MCF 10A (cell line): ENCODE data around the gene SPATS2L. TPM values are rescaled to one million over a fixed set of nuclear protein-coding genes. Genes with fewer than 3 reads are reported as not detected.

ENCODE experiments used
- BruUV-seq: library from RNA; stranded (reverse); fragments of 400-500 nt; replicated peaks from 2 replicates; lab custom pipeline; 2021; lab: Mats Ljungman, UMichigan
- CTCF ChIA-PET: fragments of 300-600 bp; sonication (Branson Sonifier 250); formaldehyde crosslinking; extraction: SDS; loops from one replicate; lab custom pipeline; 2021; ENCODE audit warnings: antibody characterized with exemption, inconsistent platforms; lab: Yijun Ruan, JAX
- POLR2A ChIA-PET: fragments of 300-600, 350-650 bp; sonication (Branson Sonifier 250); formaldehyde crosslinking; extraction: SDS; loops from one replicate; lab custom pipeline; 2020; ENCODE audit warnings: antibody characterized with exemption, inconsistent platforms; lab: Yijun Ruan, JAX
- DNase-seq: peaks from one replicate; pipeline ENCODE4 v3.0.0-alpha.2; 2018; ENCODE audit not compliant: unreplicated experiment
- H3K27ac Mint-ChIP-seq: one replicate; pipeline ENCODE4 v1.8.0; 2022; ENCODE audit warnings: mild to moderate bottlenecking, low read depth, mixed read lengths; ENCODE audit not compliant: unreplicated experiment
- H3K27me3 Mint-ChIP-seq: one replicate; pipeline ENCODE4 v1.8.0; 2022; ENCODE audit warnings: mixed read lengths; ENCODE audit not compliant: insufficient read depth, unreplicated experiment
- H3K36me3 Mint-ChIP-seq: one replicate; pipeline ENCODE4 v1.8.0; 2022; ENCODE audit warnings: mild to moderate bottlenecking, moderate library complexity, mixed read lengths; ENCODE audit not compliant: insufficient read depth, unreplicated experiment
- H3K4me1 Mint-ChIP-seq: one replicate; pipeline ENCODE4 v1.8.0; 2022; ENCODE audit warnings: mixed read lengths; ENCODE audit not compliant: insufficient read depth, unreplicated experiment
- H3K4me3 Mint-ChIP-seq: one replicate; pipeline ENCODE4 v1.8.0; 2022; ENCODE audit warnings: mild to moderate bottlenecking, moderate library complexity, mixed read lengths; ENCODE audit not compliant: unreplicated experiment
- H3K9me3 Mint-ChIP-seq: one replicate; pipeline ENCODE4 v1.8.0; 2022; ENCODE audit warnings: mixed read lengths; ENCODE audit not compliant: unreplicated experiment
- CTCF ChIP-seq: fragments of 200-600 bp; IDR thresholded peaks from one replicate; pipeline ENCODE4 v1.8.0; 2022; ENCODE audit warnings: antibody characterized with exemption, mild to moderate bottlenecking; ENCODE audit not compliant: unreplicated experiment
- intact Hi-C: fragments of 100-400 bp; cut with micrococcal nuclease; formaldehyde crosslinking; loops from 2 replicates; pipeline ENCODE4 v1.14.1; 2022
- total RNA-seq: library from RNA; stranded (reverse); gene quantifications from 2 replicates; pipeline ENCODE4 v1.2.3, GENCODE V29; 2022

The SPATS2L gene
- total RNA-seq, 1 experiment from 2014 or later, result 68.3 TPM

- peaks cover 59% of the 10 kb centered on the region for H3K36me3 Mint-ChIP-seq
- intact Hi-C loops, result no loop called here
- CTCF ChIA-PET, result interaction anchor here (0.8 to 2.1 kb wide), 8 partner anchors 9 to 519 kb away, joined by 3 to 16 read pairs (median 4); no protein-coding TSS in a partner anchor
These were observed 186.2 kb downstream of the SPATS2L start for GRCh38 chr2:200492656-200493055.

DNA sequence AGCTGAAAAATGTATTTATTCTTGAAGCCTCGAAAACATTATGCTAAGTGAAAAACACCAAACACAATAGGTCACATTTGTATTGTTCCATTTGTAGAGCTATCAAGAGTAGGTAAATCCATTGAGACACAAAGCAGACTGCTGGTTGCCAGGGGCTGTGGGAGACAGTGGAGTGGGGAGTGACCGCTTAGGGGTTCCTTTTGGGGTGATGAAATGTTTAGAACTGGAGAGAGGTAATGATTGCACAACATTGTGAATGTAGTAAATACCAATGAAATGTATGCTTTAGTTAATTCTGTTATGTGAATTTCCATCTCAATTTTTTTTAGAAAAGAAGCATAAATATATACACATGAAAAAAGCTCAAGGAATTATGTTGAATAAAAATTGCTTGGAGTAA is 187.6 kb downstream of the SPATS2L start:
- POLR2A ChIA-PET, result no interaction called here
- Mint-ChIP-seq H3K4me1 (no peaks in the 10 kb centered on the region), H3K36me3 (peaks cover 60% of the 10 kb centered on the region), H3K27ac (no peak overlapping the region), H3K27me3 (no peaks in the 10 kb centered on the region), H3K4me3 (no peak overlapping the region), H3K9me3 (no peaks in the 10 kb centered on the region)
- no peak for TF ChIP-seq CTCF
- no TSS peak for BruUV-seq
- intact Hi-C loops, result no loop called here
- CTCF ChIA-PET, result interaction anchor here (0.6 to 2.1 kb wide), 9 partner anchors 9 to 737 kb away, joined by 3 to 16 read pairs (median 6); partner anchors contain the start of gene KCTD18
- no peak for DNase-seq

More at GRCh38 chr2:200492656-200493055, 186.2 kb downstream of the SPATS2L start:
- Mint-ChIP-seq H3K27me3 (no peaks in the 10 kb centered on the region), H3K4me1 (no peaks in the 10 kb centered on the region), H3K9me3 (no peaks in the 10 kb centered on the region), H3K27ac (no peak overlapping the region), H3K4me3 (no peak overlapping the region)
- POLR2A ChIA-PET, result no interaction called here
- BruUV-seq, result no TSS peak
- no peak for DNase-seq
- TF ChIP-seq CTCF, result no peak

- POLR2A ChIA-PET, result interaction anchor here (1.0 kb wide), 1 partner anchor 11 kb away, joined by 3 read pairs; no protein-coding TSS in a partner anchor
- no peak for TF ChIP-seq CTCF
- CTCF ChIA-PET, result interaction anchor here (0.6 to 3.5 kb wide), 6 partner anchors 14 to 517 kb away, joined by 3 to 28 read pairs (median 3); no protein-coding TSS in a partner anchor
- no TSS peak for BruUV-seq
- no peaks in the 10 kb centered on the region for H3K27me3 Mint-ChIP-seq
- intact Hi-C loops, result no loop called here
- peaks cover 53% of the 10 kb centered on the region for H3K36me3 Mint-ChIP-seq
- H3K4me3 Mint-ChIP-seq, result no peak overlapping the region
- H3K4me1 Mint-ChIP-seq, result no peaks in the 10 kb centered on the region
- H3K27ac Mint-ChIP-seq, result no peak overlapping the region
- no peaks in the 10 kb centered on the region for H3K9me3 Mint-ChIP-seq
- no peak for DNase-seq
These were observed 190.2 kb downstream of the SPATS2L start for GRCh38 chr2:200496696-200497095.

DNA sequence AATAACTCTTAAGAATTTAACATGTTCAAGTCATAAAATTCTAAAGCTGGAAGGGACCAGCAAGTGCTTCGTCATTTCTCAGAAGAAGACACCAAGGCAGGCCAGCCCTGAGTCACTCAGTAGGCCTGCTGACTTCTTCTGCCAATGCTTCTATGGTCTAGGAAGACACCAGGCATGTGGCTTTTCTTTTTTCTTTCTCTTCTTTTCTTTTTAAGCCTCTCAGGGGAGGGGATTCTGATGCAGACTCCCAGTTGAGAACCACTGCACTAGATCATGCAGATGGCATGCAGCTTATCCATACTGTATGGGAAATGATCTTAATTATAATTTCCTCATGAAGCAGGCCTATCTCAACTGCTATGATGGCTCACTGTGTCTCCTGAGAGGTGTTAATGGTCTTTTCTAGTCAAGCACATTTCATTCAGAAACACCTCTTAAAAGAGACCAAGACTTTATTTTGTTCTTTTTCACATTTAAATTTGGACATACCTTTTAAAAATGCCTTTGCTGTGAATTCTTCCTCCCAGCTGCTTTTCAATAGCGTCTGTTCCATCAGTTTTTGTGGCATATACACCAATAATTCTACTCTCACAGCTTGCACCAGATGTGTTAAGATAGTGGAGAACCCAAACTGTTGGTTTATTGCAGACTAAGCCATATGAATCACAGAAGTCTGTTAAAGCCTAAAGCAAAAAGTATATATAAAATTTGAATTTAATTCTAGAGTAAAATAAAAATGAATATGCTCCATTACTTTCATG is 192.1 kb downstream of the SPATS2L start:
- BruUV-seq, result no TSS peak

More for the DNA sequence above, 192.1 kb downstream of the SPATS2L start:
- Mint-ChIP-seq H3K27ac (no peak overlapping the region), H3K36me3 (peaks cover 53% of the 10 kb centered on the region), H3K9me3 (no peaks in the 10 kb centered on the region), H3K4me3 (no peak overlapping the region), H3K27me3 (no peaks in the 10 kb centered on the region), H3K4me1 (no peaks in the 10 kb centered on the region)
- ChIA-PET POLR2A (interaction anchor here (0.7 to 2.3 kb wide), 5 partner anchors 9 to 90 kb away, joined by 3 to 10 read pairs (median 4); no protein-coding TSS in a partner anchor), CTCF (interaction anchor here (0.5 to 3.5 kb wide), 6 partner anchors 11 to 523 kb away, joined by 3 to 28 read pairs (median 4); partner anchors contain the start of gene KCTD18)
- DNase-seq, result no peak
- TF ChIP-seq CTCF, result no peak
- intact Hi-C loops, result no loop called here
